Small intestine (tissue), 7 donors: ENCODE data around the gene CIB2. TPM values are rescaled to one million over a fixed set of nuclear protein-coding genes. Genes with fewer than 3 reads are reported as not detected.
A peak's percentile ranks its signal among the peaks of the same experiment; 100 is the strongest.

Experiments used
- DNase-seq, 2 donors: peaks; one replicate each; pipeline versions ENCODE4 v3.0.0 to v3.0.0-alpha.2; 2013
- FAIRE-seq: peaks from 2 replicates; lab custom pipeline; 2012; peaks lifted over from hg19 to GRCh38; lab: Jason Lieb, UNC
- H3K27ac ChIP-seq, 3 donors: one replicate each; pipeline ENCODE4 v1.5.1; 2013; ENCODE audit warnings: low read length in 2 of 3, mild to moderate bottlenecking in 2 of 3, control low read depth in 1 of 3, inconsistent platforms in 1 of 3, low read depth in 1 of 3, moderate library complexity in 1 of 3
- H3K27me3 ChIP-seq, 3 donors: one replicate each; pipeline ENCODE4 v1.6.1; 2013; ENCODE audit warnings: low read length in 3 of 3, inconsistent platforms in 1 of 3; ENCODE audit not compliant: control insufficient read depth in 3 of 3, insufficient read depth in 3 of 3
- H3K36me3 ChIP-seq, 3 donors: one replicate each; pipeline ENCODE4 v1.6.1; 2013; ENCODE audit warnings: low read length in 3 of 3, inconsistent platforms in 1 of 3, low read depth in 1 of 3, mild to moderate bottlenecking in 1 of 3, moderate library complexity in 1 of 3; ENCODE audit not compliant: control insufficient read depth in 3 of 3, insufficient read depth in 2 of 3
- H3K4me1 ChIP-seq, 3 donors: one replicate each; pipeline ENCODE4 v1.6.1; 2013; ENCODE audit warnings: low read length in 2 of 3, inconsistent platforms in 1 of 3, low read depth in 1 of 3, mild to moderate bottlenecking in 1 of 3, moderate library complexity in 1 of 3; ENCODE audit not compliant: control insufficient read depth in 3 of 3, insufficient read depth in 2 of 3
- H3K4me3 ChIP-seq, 3 donors: one replicate each; pipeline ENCODE4 v1.5.1; 2013; ENCODE audit warnings: low read length in 3 of 3, control low read depth in 1 of 3, inconsistent platforms in 1 of 3, low read depth in 1 of 3, mild to moderate bottlenecking in 1 of 3, moderate library complexity in 1 of 3
- H3K9me3 ChIP-seq, 2 donors: one replicate each; pipeline ENCODE4 v1.6.1; 2013; ENCODE audit warnings: low read depth in 1 of 2, low read length in 1 of 2; ENCODE audit not compliant: control insufficient read depth in 2 of 2, insufficient read depth in 1 of 2
- WGBS, 3 donors: extraction: QIAGEN DNeasy Blood & Tissue Kit; methylation state at CpG; one replicate each; pipeline ENCODE4 v1.1.7; 2013; 5-methylcytosine and 5-hydroxymethylcytosine counted together
- polyA plus RNA-seq, 4 donors: library from polyadenylated mRNA; stranded (reverse) in 3 of 4; unstranded in 1 of 4; fragments of 200-250 nt in 3 of 4; fragments of 120-200 nt in 1 of 4; gene quantifications; one replicate each; pipeline versions ENCODE4 v1.2.1 to v1.2.3, GENCODE V29; 2013
- donor health status: healthy with polysubstance abuse.
- donor health status: control.
- donor health status: control.
- donor health status: Bipolar disorder and iron deficiency.
- donor health status: healthy.

The CIB2 gene
- polyA plus RNA-seq, 4 donors: 12.7 to 143 (median 52.5) TPM

GRCh38 chr15:78076231-78077052, 54.8 kb downstream of the CIB2 start:
- Histone ChIP-seq H3K27ac (peak overlapping the region; percentile 88 to 94 (median 92)), H3K4me1 (peaks cover 3 to 49% (median 12%) of the 10 kb centered on the region in 3 donors), H3K27me3 (no peaks in the 10 kb centered on the region), H3K9me3 (no peaks in the 10 kb centered on the region), H3K36me3 (peaks cover 0 to 8% (median 0%) of the 10 kb centered on the region in 3 donors), H3K4me3 (peak overlapping the region; percentile 93 to 94 (median 93))
- WGBS, 3 donors: 21 to 32% (median 27%) methylated on average over 17 of the region's 17 CpGs
- no peak for DNase-seq
- no peak for FAIRE-seq

- peaks cover 3 to 54% (median 14%) of the 10 kb centered on the region in 3 donors for H3K4me1 ChIP-seq
- H3K9me3 ChIP-seq: no peaks in the 10 kb centered on the region
- H3K4me3 ChIP-seq: peak overlapping the region in 2 of 3 donors; percentile 93
- peak overlapping the region; percentile 88 to 94 (median 92) for H3K27ac ChIP-seq
- no peaks in the 10 kb centered on the region for H3K27me3 ChIP-seq
- FAIRE-seq: no peak
- WGBS, 3 donors: 21 to 38% (median 25%) methylated on average over 7 of the region's 7 CpGs
- DNase-seq: peak; percentile 75 to 85
- peaks cover 0 to 8% (median 0%) of the 10 kb centered on the region in 3 donors for H3K36me3 ChIP-seq
Measured at GRCh38 chr15:78075490-78076230, 55.6 kb downstream of the CIB2 start.

- Histone ChIP-seq H3K9me3 (no peaks in the 10 kb centered on the region), H3K4me1 (peaks cover 8 to 58% (median 33%) of the 10 kb centered on the region in 3 donors), H3K4me3 (no peak overlapping the region), H3K27ac (peak overlapping the region in 2 of 3 donors; percentile 81 to 93), H3K27me3 (no peaks in the 10 kb centered on the region), H3K36me3 (peaks cover 0 to 8% (median 0%) of the 10 kb centered on the region in 3 donors)
- no peak for DNase-seq
- no peak for FAIRE-seq
- 70 to 77% (median 76%) methylated on average over 5 of the region's 5 CpGs for WGBS, 3 donors
Measured at GRCh38 chr15:78073046-78073787, 58.0 kb downstream of the CIB2 start.

- DNase-seq: peak; percentile 90 to 93
- H3K36me3 ChIP-seq: peaks cover 0 to 10% (median 0%) of the 10 kb centered on the region in 3 donors
- no peaks in the 10 kb centered on the region for H3K27me3 ChIP-seq
- FAIRE-seq: no peak
- 19 to 29% (median 26%) methylated on average over 9 of the region's 9 CpGs for WGBS, 3 donors
- peak overlapping the region; percentile 2 to 93 (median 81) for H3K27ac ChIP-seq
- no peaks in the 10 kb centered on the region for H3K9me3 ChIP-seq
- H3K4me3 ChIP-seq: no peak overlapping the region
- peaks cover 12 to 67% (median 39%) of the 10 kb centered on the region in 3 donors for H3K4me1 ChIP-seq
Measured at GRCh38 chr15:78072080-78072892, 59.0 kb downstream of the CIB2 start.

- DNase-seq: no peak
- WGBS, 3 donors: 71 to 82% (median 74%) methylated on average over 2 of the region's 2 CpGs
- Histone ChIP-seq H3K4me1 (peaks cover 15 to 74% (median 46%) of the 10 kb centered on the region in 3 donors), H3K36me3 (peaks cover 0 to 12% (median 0%) of the 10 kb centered on the region in 3 donors), H3K9me3 (no peaks in the 10 kb centered on the region), H3K27ac (peak overlapping the region in 2 of 3 donors; percentile 81 to 93), H3K4me3 (no peak overlapping the region), H3K27me3 (no peaks in the 10 kb centered on the region)
- FAIRE-seq: no peak
Measured at GRCh38 chr15:78071383-78071782, 59.9 kb downstream of the CIB2 start.

DNA sequence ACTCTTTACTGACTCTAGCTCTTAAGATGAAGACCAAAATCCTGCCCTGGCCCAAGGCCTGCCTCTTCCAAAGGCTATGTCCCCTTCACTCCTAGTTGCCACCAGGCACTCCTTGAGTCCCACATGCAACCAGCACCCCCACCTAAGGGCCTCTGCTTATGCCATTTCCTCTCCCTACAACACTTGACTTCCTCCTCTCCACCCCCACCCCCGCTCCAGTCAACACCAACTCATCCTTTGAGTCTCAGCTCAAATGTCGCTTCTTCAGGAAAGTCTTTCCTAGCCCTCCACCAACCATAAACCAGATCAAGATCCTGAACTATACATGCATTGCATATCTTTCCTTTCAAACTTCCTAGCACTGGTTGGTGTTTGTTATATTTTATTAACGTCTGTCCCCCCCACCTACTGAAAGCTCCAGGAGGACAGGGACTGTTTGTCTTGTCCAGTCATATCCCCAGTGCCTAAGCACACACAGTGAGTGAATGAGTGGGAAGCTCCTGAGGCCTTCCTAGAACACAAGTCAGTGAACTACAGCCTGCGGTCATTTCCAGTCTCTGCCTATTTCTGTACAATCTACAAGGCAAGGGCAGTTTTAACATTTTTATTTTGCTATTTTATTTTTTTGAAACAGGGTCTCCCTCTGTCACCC, 61.1 kb downstream of the CIB2 start:
- H3K9me3 ChIP-seq: no peaks in the 10 kb centered on the region
- no peak for FAIRE-seq
- H3K36me3 ChIP-seq: peaks cover 0 to 12% (median 0%) of the 10 kb centered on the region in 3 donors
- no peak overlapping the region for H3K4me3 ChIP-seq
- peak overlapping the region in 2 of 3 donors; percentile 48 to 62 for H3K27ac ChIP-seq
- WGBS, 3 donors: 60 to 78% (median 66%) methylated on average over 4 of the region's 4 CpGs
- H3K4me1 ChIP-seq: peaks cover 15 to 75% (median 50%) of the 10 kb centered on the region in 3 donors
- DNase-seq: no peak
- H3K27me3 ChIP-seq: no peaks in the 10 kb centered on the region

- FAIRE-seq (no peak), DNase-seq (no peak)
- Histone ChIP-seq H3K4me3 (no peak overlapping the region), H3K27me3 (no peaks in the 10 kb centered on the region), H3K27ac (peak overlapping the region in 2 of 3 donors; percentile 20 to 94), H3K4me1 (peaks cover 15 to 82% (median 53%) of the 10 kb centered on the region in 3 donors), H3K9me3 (no peaks in the 10 kb centered on the region), H3K36me3 (peaks cover 0 to 12% (median 0%) of the 10 kb centered on the region in 3 donors)
- 54 to 66% (median 58%) methylated on average over 5 of the region's 5 CpGs for WGBS, 3 donors
Measured at GRCh38 chr15:78069462-78070029, 61.7 kb downstream of the CIB2 start.
